Anterior cingulate cortex (tissue), 58 donors: ENCODE measurements around the gene XAB2.

Experiments used
- DNase-seq, 58 donors: peaks; one replicate each; lab custom pipeline; 2025; lab: John Stamatoyannopoulos, UW

The XAB2 gene

DNA sequence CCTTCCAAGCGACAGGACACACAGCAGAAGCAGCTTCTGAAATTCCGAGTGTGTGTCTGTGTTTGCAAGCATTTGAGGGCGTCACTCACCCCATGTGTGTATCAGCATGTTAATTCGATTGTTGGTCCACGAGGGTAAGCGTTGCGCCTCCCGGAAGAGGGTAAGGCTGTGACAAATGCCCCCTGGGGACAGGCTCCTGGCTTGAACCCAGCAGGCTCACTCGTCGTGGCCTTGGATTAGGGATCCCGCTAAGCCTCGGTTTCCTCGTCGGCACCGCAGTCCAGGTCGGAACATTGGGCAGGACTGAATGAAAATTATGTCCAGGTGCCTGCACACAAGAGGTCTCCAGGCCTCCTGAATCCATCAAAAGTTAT, 7.0 kb upstream of the XAB2 start:
- DNase-seq, result no peak

DNA sequence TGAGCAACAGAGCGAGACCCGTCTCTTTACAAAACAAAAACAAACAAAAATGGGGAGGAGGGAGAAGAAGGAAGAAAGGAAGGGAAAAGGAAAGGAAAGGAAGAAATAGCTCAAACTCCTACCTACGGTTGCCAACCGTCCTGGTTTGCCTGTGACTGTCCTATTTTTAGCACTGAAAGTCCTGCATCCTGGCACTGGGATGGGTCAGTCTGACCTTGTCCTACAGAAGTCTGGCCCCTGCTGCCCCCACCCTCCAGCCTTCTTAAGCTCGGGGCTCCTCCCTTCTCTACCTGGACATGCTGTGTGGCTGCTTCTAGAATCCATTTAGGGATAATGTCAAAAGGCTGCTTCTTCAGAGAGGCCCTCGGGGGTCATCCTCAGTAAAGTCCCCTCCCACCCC, 6.3 kb upstream of the XAB2 start:
- DNase-seq, result no peak

DNA sequence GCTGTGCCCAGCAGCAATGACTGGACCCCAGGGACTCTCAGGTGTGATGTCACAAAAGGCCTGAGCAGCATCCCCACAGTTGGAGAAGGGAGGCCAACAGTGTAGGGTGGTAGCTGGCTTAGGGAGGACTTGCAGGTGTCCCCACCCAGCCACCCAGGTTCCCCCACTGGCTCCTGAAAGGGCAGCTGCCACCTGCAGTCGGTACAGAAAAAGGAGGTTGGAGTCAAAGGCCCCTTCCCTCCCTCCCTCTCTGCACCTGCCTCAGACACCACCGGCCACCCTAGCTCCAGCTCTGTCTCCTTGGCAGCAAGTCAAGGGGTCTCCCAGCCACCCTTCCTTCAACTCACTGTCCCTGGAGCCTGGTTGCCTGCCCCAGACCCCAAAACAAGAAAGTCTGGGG, 4.4 kb upstream of the XAB2 start, which contains the start of gene PCP2:
Gene PCP2, minus strand, starts transcription at position 22 of the 400 bp plus-strand sequence. CDS start 262 bp downstream, outside the sequence.
- no peak for DNase-seq

DNA sequence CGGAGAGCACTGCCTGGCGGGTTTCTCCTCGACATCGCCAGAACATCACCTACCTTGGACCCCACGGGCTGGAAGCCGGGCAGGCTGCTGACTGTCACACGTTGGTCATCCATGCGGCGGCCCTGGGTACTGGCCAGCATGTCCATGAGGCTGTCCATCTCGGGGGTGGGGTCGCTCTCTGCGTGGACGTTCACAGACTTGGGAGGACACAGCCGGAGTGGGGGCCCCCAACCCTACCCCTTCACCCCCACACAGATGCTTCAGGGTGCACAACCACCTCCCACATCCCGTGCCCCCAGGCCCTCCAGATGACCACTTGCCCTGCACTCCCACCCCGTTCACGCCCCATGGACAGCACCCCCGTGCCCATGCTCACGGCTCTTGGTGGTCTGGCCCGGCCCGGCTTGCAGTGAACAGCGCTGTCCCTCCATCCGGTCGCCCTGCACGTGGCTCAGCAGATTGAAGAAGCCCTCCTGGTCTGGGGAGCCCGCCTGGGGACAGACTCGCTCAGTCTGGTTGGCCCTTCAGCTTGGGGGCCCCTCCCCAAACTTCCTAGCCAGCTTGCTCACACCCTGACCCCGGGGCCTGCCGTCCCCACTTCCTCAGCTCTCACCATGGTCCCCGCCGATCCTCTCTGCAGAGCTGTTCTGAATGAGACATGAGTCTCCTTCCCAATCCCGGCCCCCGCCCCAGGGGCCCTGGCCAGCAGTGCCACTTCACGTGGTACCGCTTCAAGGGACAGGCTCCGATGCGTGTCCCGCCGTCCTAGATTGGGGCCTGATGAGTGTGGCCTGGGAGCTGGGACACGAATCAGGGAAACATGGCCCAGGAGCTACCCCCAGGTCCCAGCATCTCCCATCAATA, 3.2 kb upstream of the XAB2 start:
- no peak for DNase-seq

DNA sequence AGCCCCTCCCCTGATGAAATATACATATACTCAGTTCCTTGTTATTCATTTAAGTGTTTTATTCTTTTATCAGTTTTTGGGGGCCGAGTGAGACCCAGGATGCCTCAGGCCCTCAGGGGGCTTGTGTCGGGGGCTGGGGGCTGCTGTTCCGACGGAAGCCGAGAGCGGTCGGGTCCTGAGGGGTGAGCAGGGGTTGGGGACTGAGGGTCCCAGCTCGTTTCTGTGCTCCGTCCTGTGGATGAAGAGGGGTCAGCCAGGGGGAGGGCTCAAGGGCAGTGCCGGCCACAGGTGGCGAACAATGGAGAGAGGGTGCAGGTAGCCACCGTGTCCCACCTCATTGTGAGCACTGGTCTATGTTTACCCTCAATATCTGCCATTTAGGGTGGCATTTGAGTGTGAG, 2.2 kb upstream of the XAB2 start:
- DNase-seq, result no peak

DNA sequence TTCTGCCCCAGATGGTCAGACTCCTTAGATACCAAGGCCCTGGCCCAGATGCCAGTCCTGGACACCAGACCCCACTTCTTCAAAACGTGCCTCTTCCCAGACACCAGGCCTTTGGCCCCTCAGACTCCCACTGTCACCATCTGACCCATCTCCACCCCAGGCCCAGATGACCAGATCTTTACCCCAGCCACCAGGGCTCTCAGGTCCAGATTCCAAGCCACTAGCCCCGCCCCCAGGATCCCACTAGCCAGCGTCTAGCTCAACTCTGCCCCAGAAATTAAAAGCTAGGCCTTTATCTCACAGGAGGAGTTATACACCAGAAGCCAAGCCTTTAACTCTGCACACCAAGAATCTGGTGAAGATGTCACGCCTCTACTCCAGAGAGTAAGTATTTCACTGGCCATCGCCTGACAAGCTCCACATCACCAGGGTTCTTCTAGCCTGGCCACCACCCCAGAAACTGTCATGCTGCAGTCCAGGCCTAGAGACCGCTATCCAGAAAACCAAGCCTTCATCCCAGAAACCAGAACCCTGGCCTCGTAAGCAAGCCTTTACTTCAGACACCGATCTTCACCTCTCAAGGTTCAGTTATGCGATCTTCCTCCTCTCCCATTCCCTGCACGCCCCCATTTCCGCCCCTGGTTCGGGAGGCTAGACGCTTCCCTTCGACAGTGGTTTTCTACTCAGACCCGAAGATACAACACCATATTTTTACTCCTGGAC, 595 bp downstream of the XAB2 start:
- DNase-seq, result no peak

DNA sequence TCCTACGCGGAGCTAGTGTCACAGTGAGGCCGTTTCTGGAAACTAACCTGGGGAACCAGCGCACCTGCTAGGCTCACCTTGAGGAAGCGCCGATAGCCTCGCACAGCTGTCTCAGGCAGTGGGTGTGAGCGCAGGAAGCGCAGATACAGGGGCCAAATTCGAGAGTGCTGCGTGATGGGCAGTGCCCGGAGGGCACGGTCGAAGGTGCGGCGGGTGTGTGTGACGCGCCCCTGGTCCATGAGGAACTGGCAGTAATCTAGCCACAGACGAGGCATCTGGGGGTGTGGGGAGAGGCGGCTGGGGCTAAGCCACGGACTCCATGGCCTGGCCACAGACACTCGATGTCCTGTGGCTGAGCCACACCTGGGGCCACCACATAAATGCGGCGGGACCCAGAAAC, 2.2 kb downstream of the XAB2 start:
- no peak for DNase-seq

DNA sequence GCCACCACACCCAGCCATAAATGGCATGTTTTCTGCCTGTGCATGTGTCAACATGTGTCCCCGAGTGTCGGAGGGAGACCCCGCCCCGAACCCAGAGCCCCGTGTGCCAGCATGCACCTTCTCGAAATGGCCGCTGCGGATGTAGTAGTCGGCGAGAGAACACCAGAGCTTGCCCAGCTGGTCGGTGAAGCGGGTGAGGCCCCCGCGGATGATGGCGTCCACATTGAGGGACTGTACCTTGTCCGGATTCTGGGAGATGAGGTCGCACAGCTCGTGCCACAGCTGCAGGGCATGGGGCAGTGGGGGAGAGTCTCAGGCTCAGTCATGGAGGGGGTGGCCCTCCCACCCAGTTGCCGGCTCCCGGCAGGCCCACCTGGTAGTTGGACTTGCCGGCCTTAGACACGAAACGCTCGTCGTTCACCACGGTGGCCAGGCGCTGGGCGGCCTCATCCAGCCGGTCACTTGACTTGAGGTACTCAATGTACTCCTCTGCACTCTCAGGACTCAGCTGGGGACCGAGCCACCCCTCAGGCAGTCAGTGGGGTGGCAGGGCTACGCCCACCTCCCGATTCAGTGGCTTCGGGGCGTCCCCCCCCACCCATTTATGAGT, 3.5 kb downstream of the XAB2 start:
- DNase-seq, result no peak

DNA sequence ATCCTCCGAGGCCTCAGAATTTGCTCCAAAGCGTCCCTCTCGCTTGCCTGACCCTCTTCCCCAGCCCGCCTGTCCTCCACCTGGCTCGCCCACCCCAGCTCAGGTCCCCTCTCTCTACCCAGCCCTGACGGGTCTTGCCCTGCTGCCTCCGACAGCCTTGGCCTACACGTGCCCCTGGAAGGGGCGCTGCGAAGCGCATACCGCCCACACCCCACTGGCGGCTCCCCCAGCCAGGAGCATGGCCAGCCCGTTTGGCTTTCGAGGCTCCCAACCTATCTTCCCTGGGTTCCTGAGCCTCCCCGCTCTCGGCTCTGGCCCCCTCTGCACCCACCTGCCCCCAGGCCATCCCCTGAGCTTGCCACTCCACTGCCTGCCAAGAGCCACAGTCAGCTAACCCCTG, 4.5 kb downstream of the XAB2 start:
- DNase-seq, result no peak

DNA sequence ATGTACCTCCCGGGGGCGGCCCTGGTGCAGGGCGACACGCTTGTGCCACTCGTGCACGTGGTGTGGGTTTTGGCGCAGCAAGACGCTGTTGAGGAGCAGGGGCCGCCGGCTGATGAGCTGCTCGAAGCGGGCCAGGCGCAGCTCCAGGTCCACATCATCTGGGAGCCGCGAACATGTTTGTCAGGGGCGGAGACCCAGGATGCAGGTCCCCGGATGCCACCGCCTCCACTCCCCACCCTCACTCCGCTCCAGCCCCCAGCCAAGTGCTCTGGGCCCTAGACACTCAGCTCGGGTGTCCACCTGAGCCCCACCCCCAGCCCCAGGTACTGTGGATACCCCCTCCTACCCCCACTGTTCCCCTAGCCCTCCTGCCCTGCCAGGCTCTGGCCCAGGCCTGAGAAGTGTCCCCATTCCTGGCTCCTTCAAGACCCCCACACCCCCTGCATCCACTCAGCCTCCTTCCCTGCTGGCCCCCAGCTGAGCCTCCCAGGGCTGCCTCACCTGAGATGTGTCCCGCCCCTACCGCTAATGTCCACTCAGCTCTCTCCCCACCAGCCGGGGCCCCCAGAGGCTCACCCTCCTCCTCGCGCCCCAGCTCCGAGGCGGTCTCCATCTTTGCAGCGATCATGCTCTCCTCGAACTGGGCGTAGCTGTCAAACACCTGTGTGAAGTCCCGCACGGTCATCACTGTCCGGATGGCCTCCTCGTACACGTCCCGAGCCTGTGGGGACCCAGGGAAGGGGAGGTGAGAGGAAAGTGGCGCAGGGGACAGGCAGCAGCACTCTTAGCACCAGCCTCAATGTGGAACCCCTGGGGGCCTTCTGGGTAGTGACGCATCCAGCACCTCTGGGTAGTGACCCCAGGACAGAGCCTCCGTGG, 5.4 kb downstream of the XAB2 start:
- no peak for DNase-seq

DNA sequence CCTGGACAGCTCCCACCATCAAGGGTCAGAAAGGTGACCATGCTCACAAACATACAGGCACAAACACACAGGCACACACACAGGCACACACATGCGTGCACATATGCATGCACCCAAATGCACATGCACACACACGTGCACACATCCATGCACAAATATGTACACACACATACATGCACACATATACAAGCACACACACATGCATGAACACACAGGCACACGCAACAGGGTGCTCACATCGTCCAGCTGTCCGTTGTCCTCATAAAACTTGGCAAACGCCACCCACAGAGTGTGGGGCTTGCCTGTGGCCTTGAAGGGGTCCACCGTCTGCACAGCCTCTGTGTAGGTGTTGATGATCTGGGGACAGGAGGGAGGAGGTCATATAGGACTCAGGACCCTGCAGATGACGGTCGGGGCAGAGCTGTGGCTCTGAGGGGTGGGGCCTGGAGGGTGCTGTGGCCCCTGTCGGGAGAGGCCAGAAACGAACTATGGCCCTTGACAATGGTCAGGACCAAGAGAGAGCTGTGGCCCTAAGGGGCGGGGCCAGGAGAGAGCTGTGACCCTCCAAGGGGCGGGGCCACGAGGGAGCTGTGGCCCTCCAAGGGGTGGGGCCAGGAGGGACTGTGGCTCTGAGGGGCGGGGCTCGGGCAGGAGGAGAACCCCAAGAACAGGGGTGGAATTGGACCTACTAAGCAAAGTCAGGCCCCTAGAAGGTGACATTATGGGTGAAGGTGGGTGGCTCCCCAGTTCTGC, 6.2 kb downstream of the XAB2 start:
- no peak for DNase-seq

DNA sequence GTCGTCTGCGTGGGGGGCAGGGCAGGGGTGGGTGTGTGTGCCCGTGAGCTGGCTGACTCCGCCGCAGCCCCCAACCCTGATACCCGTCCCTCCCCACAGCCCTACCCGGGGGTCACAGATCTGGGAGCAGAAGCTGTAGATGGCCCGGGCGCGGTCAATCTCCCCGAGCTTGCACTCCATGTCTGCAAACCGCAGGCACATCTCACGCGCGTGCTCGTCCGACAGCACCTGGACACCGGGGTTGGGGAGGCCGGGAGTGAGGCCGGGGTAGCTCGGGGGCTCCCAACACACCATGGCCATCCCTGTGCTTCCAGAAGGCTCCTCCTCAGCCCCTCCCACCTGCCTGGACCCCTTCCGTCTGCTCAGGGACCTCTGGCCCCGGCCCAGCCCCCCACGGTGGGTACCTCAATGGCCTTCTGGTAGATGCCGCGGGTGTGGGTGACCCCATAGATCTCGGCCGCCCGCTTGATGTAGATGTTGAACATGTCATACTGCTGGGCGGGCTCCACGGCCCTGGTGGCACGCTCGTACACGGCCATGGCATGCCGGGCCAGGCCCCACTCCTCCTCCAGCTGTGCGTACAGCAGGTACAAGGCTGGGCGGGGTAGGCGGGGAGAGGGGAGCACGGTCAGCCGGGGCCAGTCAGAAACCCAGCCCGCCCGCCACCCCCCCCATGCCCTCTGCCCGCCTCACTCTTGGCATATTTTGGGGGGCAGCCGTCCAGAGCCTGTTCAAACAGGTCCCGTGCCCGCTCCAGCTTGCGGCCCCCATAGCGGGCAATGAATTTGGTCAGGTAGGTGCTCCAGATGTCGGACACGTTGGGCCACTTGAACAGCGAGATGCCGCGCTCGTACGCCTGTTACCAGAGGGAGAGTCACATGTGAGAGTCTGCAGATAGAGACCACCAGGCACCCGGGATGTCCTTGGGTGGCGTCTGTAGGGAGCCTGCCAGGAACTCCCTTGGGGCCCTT, 8.6 kb downstream of the XAB2 start:
- no peak for DNase-seq

DNA sequence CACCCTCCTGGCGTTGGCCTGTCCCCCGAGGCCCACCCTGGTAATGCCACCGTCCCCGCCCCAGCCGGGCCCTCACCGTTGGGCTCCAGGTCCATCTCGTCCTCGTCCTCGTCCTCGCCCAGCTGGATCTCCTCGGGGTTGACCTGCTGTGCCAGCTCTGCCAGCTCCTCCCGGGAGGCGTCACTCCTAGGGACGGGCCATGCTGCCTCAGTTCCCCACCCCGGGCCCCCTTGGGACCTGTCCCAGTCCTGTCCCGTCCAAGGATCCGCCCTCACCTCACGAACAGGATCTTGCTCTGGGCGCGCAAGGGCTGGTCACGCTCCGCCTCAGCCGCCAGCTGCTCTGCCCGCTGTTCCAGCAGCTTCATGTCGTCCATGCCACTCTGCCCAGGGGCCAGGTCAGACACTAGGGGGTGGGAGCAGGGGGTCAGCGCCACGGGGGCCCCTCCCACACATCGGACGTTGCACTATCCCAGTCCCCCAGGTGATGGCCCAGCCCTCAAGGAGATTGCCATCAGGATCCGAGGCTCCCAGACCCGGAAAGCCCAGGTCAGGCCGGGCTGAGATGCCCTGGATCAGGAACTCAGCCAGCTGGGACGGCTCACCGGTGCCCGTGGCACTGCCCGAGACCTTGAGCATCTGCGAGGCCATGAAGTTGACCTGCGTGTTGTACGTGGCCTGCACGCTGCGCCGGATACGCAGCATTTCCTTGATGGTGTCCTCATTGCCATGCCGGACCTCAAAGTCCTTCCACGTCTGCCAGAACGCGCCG, 9.5 kb downstream of the XAB2 start:
- no peak for DNase-seq

DNA sequence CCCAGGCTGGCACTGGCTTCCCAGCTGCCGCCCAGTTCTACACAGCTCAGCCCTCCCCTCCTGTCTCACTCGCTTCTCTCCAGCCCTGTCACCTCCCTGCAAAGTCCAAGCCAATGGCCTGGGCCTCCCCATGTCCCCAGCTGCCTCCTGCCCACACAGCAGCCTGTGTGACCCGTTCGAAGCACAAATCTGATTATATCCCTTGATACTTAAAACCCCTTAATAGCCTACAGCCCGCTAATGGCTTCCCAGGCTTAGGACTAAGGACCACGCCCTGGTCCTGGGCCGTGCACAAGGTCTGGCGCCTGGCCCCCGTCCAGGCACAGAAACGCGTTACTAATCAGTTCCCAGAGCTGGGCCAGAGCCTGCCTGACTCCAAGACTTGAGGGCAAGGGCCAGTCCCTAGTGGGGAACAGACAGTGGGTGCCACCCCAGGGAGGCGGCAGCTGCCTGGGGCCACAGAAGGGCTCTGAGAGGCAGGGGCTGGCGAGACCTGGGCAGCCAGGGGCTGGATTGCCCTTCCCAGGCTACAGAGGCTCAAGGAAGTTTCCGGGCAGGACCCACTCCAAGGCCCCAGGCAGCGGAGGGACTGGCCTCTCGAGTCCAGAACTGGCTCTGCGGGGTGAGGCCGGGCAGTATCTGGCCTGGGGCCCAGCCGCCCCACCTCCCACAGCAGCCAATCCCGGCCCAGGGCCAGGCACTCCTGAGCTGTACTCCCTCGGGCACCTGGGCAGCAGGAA, 10.4 kb downstream of the XAB2 start:
- peak in 9 of 58 donors; percentile 6 to 48 (median 17) for DNase-seq

DNA sequence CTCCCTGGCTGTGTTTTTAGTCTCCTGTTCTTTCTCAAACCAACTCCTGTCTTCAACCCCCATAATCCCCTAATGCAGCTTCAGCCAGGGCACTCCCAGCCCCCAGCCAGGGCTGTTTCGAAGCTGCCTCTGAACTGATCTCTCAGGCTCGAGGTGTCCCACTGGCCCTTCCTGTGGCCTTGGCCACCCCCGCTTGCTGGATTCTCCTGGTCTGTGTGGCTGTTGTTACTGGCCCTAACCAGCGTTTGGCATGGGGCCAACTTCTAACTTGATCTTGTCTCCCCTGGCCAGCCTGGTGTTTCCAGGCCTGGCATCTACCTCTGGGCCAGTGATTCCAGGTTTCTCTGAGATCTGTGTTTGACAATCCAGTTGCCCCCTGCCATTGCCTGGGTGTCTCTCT, 11.0 kb downstream of the XAB2 start:
- no peak for DNase-seq

DNA sequence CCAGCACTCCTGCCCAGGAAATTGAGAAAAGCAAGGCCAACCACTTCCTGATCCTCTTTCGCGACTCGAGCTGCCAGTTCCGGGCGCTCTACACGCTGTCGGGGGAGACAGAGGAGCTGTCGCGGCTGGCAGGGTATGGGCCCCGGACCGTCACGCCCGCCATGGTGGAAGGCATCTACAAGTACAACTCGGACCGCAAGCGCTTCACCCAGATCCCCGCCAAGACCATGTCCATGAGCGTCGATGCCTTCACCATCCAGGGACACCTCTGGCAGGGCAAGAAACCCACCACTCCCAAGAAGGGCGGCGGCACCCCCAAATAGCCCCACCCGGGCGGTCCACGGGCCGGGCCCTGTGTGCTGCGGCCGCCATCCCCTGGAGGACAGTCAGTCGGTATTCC, 11.6 kb downstream of the XAB2 start:
- DNase-seq, result no peak

DNA sequence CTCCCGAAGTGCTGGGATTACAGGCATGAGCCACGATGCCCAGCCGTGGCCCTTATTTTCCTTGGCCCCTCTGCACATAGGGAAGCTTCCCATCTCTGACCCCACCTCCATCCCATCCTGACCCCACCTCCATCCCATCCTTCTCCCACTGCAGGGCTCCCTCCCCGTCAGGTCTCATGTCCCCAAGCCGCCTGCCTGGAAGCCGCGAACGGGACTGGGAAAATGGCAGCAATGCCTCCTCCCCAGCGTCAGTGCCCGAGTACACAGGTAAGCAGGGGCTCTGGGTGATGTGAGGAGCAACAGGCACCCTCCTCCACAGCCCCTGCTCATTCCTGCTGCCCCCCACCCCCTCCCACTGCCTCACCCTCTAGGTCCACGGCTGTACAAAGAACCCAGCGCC, 12.2 kb downstream of the XAB2 start:
- no peak for DNase-seq
